ENCODE data around the gene IGFBP7.

IGFBP7 gene, protein sequence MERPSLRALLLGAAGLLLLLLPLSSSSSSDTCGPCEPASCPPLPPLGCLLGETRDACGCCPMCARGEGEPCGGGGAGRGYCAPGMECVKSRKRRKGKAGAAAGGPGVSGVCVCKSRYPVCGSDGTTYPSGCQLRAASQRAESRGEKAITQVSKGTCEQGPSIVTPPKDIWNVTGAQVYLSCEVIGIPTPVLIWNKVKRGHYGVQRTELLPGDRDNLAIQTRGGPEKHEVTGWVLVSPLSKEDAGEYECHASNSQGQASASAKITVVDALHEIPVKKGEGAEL

DNA sequence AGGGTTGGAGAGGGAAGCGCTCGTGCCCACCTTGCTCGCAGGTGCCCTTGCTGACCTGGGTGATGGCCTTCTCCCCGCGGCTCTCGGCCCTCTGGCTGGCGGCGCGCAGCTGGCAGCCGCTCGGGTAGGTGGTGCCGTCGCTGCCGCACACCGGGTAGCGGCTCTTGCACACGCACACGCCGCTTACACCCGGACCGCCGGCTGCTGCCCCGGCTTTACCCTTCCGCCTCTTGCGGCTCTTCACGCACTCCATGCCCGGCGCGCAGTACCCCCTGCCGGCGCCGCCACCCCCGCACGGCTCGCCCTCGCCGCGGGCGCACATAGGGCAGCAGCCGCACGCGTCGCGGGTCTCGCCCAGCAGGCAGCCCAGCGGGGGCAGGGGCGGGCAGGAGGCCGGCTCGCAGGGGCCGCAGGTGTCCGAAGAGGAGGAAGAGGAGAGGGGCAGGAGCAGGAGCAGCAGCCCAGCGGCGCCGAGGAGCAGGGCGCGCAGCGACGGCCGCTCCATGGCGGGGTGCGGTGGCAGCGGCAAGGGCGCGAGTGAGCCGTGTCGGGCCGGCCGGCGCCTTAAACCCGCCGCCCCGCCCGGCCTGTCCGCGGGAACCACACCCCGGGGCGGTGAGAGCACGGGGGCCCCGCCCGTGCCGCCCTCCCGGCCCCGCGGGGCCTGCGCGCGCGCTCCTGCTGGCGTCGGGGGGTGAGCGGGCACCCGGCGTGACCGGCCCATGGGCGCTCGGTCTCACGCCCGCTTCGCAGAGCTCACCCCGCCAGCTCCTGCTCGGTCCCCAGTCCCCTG, at the start of gene IGFBP7:
TSS of gene IGFBP7 (minus strand) at position 539 of the 793 bp plus-strand sequence. CDS start at position 505, 34 bp downstream.
- DNase-seq (ENCODE audit: low spot score) = no peak

DNA sequence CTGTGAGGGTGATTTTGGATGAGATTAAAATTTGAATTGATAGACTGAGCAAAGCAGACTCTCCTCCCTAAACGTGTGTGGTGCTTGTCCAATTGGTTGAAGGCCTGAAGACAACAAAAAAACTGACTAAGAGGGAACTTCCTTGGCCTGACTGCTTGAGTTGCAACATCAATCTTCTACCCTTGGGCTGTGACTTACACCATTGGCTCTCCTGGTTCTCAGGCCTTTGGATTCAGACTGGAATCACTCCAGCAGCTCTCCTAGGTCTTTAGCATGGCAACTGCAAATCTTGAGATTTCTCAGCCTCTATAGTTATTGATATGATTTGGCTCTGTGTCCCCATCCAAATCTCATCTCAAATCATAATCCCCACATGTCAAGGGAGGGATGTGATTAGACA, 49.7 kb upstream of the IGFBP7 start:
- no peak for DNase-seq (ENCODE audit: low spot score)

DNA sequence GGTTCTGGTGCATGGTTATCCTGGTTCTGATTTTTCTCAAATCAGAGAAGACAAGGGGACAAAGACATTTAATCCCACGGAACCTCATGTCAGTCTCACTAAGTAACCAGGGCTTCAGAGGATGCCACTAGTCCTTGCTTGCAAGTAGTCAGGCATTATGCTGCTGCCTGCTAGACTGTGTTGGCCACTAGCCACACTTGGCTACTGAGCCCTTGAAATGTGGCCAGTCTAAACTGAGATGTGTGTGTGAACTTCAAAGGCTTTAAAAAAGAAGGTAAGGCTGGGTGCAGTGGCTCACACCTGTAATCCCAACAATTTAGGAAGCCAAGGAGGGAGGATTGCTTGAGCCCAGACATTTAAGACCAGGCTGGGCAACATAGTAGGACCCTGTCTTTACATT, 48.6 kb upstream of the IGFBP7 start:
- no peak for DNase-seq (ENCODE audit: low spot score)

DNA sequence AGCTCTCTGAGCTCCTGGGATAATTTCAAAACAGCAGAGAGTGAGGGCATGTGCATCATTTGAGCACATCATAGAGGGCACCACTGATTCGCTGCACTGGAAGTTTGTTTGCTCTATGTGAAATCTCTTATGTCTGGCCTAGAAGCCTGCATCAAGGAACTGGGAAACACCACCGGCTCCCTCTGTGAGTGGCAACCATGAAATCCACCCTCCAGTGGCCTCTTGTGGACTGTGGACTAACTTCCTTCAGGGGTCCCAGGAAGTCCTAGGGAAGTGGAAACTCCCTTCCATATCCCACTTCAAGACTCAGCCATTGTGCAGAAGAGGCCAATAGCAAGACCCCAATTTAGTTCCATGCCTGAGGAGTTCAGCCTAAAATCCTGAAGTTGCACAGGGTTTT, 48.0 kb upstream of the IGFBP7 start:
- no peak for DNase-seq (ENCODE audit: low spot score)

DNA sequence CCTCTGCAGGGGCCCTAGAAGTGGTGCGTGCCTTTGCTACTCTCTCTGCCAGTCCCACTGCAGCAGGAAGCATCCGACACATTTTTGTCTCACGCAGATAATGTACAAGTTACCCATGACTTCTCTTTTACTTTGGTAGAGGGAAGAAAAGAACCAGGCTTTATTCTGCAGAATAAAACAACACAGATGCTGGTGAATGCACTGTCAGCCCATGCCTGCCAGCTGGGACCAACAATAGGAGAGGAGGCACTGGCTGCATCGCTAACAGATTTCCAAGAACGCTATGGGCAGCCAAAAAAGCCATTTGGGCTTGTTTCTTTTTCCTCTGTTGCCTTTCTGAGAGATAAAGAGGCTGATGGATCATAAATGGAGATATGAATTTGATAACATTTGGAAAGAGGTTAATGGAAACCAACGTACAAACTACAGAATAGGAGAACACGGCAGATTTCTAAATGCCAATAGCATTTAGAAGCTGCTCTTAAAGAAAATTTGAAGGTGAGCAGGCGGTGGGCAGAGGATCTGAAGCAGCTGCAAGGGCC, 47.5 kb upstream of the IGFBP7 start:
- no peak for DNase-seq (ENCODE audit: low spot score)

DNA sequence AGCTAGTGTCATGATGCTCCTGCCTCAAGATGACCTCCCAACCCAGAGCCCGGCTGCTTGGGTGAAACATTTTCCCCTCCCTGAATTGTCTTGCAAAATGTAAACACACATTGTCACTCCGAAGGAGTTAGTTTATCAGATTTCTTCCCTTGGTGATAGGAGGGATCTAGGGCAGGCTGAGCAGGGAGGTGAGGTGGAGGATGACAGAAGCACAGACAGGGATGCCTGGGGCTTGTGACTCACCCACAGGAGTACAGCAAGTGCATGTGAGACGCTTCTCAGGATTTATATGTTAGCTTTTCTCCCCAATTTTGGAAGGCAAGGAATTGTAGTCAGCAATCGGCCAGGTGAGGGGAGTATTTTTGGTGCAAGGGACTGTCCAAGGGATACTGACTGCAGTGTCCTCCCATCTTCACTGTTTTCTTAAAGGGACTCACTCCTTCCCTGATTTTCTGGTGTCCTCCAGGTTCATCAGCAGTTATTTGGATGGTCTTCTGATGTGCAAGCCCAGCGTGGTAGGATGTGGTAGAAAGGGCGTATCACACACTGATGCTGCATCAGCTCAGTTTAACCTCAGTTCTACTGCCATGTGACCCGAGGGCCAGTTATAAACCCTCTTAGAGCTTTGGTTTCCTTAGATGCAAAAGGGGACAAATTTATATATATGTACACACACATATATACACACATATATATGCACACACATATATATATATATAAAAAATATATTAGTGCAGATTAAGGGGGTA, 46.2 kb upstream of the IGFBP7 start:
- no peak for DNase-seq (ENCODE audit: low spot score)

DNA sequence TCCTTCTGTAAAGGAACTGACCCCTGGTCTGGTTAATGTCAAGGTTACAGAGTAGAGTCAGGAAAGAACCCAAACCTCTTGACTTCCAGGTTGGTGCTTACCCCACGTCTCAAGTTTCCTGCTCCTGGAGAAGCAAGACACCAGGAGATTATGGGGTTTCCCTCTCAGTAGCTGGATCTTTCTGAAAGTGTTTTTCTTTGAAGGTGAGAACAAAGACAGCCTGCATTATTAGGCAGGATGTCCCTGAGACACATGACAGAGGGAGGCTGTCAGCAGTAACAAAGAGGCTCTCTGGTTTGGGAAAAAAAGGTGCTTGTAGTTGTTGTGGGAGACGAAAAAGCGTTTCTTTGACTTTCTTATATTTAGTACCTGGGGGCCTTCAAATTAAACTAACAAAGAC, 44.7 kb upstream of the IGFBP7 start:
- no peak for DNase-seq (ENCODE audit: low spot score)

DNA sequence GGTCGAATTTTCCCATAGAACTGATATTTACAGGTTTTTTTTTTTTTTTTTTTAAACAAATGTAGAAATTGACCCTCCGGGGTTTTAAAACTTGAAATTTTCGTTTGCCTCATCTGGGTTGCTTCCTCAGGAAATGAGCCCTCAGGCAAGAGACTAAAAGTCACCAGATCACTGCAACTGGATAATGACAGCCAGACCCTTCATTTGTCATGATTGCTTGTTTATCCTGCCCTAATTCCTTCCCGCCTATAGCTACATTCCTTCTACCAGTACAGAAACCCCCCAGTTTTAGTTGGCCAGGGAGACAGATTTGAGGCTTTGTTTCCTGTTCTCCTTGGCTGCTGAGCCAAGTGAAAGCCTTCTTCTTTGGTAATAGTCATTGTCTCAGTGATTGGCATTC, 44.0 kb upstream of the IGFBP7 start:
- DNase-seq (ENCODE audit: low spot score) = no peak

DNA sequence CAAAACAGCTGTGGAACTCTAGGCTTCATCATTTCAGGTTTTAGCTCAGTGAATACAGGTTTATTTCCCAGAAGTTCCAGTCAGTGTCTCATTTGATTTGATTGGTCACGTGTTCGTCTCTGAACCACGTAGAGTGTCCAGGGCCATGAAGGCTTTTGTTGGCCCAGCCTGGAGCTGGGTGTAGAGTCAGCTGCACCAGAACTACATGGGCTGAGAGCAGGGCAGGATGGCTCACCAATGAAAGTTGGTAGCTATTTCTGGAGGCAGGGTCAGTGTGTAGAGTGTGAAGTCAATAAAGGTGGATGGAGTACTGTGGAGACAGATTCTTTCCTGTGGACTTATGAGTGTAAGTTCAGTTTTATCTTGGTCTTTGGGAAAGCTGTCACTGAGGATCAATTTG, 43.0 kb upstream of the IGFBP7 start:
- no peak for DNase-seq (ENCODE audit: low spot score)

DNA sequence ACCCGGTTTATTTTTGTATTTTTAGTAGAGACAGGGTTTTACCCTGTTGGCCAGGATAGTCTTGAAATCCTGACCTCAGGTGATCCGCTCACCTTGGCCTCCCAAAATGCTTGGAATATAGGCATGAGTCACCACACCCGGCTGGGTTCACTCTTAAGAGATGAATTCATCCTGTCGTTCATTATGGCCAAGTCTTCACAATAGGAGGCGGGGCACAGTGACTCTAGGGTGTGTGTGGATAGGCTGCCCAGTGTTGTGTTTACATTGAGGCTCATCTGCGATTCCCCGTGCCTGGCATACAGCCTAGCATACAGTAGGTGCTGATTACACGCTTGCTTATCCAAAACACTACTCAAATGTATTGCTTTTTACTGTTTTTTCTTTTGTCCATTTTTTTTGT, 41.3 kb upstream of the IGFBP7 start:
- DNase-seq (ENCODE audit: low spot score) = no peak

DNA sequence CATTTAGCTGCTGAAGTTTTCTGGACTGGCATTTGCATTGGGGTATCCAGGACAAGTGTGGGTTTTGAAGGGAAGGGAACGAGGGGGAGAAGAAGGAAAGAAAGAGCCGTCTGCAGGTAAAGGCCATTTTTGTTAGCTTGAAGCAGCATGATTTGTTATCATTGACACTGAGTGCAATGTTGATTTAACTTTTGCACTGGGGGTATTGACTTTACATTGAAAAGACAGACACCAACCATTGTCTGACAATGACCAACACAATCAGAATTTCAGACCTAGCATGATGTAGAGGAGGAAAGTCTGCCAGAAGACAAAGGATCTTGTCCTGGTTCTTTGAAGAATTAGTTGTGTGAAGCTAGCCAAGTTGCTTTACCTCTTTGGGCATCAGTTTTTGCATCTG, 39.6 kb upstream of the IGFBP7 start:
- DNase-seq (ENCODE audit: low spot score) = no peak

DNA sequence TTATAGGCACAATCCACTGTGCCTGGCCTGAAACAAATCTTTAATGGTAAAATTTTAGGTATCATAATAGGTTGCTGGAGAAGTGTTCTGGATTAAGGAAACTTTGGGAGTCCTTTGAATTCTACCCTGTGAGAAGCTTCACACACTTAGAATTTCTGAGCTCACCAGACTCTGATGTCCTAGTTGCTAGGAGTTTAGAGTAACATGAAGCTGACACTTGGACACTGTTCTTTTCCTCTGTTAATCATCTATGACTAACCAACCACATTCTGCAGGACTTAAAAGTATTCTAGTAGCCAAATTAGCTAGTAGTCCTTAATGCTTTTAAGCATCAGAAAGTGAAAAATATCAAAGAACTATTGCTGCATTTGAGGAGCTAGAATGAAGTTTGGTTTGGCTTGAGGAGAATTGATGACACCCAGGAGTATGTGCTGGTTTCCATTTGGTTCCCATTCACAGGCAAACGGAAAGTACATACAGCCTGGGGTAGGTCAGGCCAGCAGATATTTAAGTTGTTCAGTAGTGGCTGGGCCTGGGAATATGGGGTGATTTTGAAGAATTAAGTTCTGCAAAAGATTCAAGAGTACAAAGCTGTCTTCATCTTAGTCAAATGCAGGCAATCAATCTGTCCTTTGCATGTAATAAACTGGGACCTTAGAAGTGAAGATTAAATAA, 38.8 kb upstream of the IGFBP7 start:
- no peak for DNase-seq (ENCODE audit: low spot score)

DNA sequence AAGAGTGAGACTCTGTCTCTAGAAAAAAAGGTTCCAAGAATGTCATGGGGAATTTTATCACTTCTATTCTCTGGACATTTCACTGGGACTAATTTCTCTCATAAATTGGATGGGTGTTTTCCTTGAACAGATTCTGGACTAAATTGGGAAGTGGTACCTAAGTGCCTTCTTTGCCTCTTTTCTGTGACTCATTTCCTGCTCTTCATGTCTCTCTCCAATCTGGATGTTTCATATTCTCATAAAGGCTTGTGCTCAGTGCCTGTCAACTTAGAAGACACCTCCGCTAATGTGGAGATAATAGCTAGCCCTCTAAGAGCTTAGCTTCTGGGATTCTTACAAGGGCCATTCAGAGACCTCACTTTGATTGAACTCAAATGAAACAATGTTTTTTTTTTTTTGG, 38.0 kb upstream of the IGFBP7 start:
- DNase-seq (ENCODE audit: low spot score) = no peak

DNA sequence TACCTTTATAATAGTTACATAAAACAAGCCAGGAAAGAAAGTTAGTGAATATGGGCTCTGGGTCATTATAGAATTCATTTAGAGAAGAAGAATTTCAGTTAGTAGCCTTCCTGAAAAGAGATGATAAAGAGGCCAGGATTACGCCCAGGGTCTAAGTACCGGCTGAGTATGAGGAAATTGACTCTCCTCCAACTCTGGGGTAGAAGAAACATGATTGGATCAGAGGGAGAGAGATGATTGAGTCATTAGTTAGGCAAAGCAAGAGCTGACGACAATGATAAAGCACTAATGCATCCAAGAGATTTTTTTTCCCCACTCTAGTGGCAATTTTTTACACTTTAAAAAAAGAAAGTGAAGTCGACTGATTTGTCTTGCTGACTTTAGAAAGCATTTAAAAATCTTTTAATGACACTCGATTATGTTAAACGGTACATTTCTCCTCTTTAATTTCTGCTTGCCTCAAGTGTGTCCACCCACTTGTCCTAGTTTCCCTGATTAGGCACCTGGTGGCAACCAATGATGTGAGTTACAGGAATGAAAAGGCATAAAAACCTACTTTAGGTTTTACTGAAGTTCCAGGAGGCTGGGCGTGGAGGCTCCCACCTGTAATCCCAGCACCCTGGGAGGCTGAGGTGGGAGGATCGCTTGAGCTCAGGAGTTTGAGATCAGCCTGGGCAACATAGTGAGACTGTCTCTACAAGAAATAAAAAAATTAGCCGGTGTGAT, 37.3 kb upstream of the IGFBP7 start:
- no peak for DNase-seq (ENCODE audit: low spot score)

DNA sequence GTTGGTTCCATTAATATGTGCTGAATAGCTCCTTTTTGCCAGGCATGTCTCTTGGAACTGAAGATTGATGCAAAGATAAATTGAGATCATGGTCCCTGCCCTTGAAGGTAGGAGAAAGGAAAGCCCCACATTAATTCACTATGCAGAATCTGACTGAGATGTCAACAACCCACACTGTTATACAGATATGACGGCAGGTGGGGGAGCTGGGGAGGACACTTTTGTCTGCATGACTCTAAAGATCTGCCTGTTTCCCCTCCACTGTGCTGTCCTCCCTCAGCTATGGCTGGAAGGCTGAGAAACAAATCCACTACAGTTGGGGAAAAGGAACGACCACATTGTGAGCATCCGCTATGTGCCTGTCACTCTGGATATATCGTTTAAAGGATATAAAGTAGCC, 36.3 kb upstream of the IGFBP7 start:
- no peak for DNase-seq (ENCODE audit: low spot score)

DNA sequence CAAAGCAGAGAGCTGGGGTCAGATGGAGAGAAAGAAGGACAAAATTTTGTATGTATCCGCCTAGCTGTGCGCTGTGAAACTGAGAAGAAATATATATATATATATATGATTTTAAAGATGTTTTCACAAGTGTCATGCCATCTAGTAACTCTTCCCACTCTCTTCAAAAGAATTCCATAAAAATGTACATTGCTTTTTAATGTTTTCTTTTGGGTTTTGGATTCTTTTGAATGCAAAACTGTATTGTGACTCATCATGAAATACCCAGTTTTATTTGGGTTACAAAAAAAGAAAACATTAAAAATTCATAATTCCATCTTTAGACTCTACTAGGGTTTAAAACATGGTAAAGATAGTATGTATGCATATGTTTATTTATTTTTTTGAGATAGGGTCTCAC, 34.3 kb upstream of the IGFBP7 start:
- DNase-seq (ENCODE audit: low spot score) = no peak

DNA sequence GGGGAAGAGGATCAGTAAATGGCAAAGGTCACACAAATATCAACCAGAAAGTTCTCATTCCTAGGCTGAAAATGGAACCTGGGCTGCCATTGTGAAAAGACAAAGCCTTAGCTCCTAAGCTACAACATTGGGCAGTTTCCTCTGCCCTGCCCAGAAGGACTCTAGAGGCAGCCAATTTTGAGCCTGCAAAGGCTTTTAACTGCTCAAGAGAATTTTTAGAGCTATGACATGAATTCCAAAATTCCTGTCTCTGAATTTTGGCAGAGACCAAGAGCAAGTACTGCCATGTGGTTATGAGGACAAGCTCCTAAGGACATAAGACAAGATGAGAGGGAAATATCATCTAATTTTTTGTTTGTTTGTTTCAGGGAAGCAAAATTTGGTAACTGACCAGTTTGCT, 29.6 kb upstream of the IGFBP7 start:
- no peak for DNase-seq (ENCODE audit: low spot score)

DNA sequence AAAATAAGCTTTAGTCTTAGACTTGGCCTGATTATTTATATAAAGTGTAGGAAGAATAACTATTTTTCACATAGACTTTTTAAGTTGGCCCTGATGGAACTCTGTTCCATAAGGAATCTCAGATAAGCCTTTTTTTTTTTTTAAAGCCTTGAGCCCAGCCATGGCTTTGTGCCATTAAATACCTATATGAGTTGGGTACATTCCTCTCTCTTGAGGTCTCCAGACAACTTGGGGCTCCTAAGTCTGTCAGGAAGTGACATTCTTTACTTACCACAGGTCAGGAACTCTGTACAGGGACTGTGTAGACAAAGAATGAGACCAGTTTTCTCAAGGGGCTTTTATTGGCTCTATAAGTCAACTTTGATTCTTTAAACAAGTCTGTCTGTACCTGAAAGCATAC, 27.1 kb upstream of the IGFBP7 start:
- no peak for DNase-seq (ENCODE audit: low spot score)

DNA sequence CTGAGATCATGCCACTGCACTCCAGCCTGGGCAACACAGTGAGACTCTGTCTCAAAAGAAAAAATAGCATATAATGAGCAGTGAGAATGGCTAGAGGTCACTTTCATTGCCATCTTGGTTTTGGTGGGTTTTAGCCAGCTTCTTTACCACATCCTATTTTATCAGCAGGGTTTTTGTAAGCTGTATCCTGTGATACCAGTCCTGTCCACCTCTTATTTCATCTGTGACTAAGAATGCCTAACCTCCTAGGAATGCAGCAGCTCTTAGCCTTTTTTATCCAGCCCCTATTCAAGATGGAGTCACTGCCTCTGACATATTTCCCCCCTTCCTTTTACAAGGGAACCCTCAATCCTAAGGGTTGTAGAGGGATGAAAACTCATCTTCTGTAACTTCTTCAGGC, 26.1 kb upstream of the IGFBP7 start:
- no peak for DNase-seq (ENCODE audit: low spot score)

DNA sequence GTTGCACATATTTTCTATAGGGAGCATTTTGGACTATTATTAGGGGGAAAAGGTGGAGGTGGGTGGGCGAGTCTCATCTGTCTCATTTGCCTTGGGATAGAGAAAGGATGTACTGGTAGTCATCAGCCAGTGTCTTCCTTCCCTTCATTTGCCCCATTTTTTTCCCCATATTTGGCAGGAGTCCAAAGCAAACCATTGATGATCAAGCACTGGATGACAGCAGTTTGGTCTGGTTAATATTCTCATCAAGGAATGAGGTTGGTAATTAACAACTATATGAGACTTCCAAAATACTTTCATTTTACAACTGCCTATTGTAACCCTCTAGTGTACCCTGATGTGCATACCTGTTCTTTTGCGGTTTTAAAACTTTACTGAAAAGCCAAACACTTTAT, 22.6 kb upstream of the IGFBP7 start:
- no peak for DNase-seq (ENCODE audit: low spot score)
